H1 (cell line): ENCODE results near the gene EIPR1.

Experiments used
- ASH2L ChIP-seq: fragments of 200-600, 300-600 bp; sonication (generic); IDR thresholded peaks from one replicate; pipeline ENCODE4 v1.7.1; 2017; ENCODE audit warnings: low read length
- BRCA1 ChIP-seq: IDR thresholded peaks from 2 replicates; pipeline ENCODE4 v1.6.1; 2012; ENCODE audit warnings: low read depth, low read length, improper control_type of control experiment
- POLR2AphosphoS5 ChIP-seq: IDR thresholded peaks from 2 replicates; pipeline ENCODE4 v1.6.1; 2011; ENCODE audit warnings: low read depth, low read length
- RBBP5 ChIP-seq: IDR thresholded peaks from 2 replicates; pipeline ENCODE4 v1.7.1; 2012; ENCODE audit warnings: low read depth, mild to moderate bottlenecking, inconsistent platforms, low read length, moderate library complexity, borderline replicate concordance
- SIX5 ChIP-seq: IDR thresholded peaks from 2 replicates; pipeline ENCODE4 v1.6.1; 2011; ENCODE audit warnings: mild to moderate bottlenecking, low read depth, low read length
- SRF ChIP-seq: IDR thresholded peaks from 2 replicates; pipeline ENCODE4 v1.6.1; 2011; ENCODE audit warnings: mild to moderate bottlenecking, low read depth, low read length, moderate library complexity

- no peak for TF ChIP-seq SRF
- no peak for TF ChIP-seq RBBP5
- TF ChIP-seq SIX5 = no peak
- TF ChIP-seq POLR2AphosphoS5 = no peak; the same call in 1 of the 2 replicates
- no peak for TF ChIP-seq ASH2L
- no peak for TF ChIP-seq BRCA1
Measured at GRCh38 chr2:3265981-3266924, 111.4 kb downstream of the EIPR1 start.
